Measurements from ENCODE around the gene PLIN1.
A peak's percentile ranks its signal among the peaks of the same experiment; 100 is the strongest.

PLIN1 gene

GRCh38 chr15:89671687-89672086 lies 7.5 kb downstream of the PLIN1 start:
- DNase-seq (ENCODE audit: low spot score): no peak

DNA sequence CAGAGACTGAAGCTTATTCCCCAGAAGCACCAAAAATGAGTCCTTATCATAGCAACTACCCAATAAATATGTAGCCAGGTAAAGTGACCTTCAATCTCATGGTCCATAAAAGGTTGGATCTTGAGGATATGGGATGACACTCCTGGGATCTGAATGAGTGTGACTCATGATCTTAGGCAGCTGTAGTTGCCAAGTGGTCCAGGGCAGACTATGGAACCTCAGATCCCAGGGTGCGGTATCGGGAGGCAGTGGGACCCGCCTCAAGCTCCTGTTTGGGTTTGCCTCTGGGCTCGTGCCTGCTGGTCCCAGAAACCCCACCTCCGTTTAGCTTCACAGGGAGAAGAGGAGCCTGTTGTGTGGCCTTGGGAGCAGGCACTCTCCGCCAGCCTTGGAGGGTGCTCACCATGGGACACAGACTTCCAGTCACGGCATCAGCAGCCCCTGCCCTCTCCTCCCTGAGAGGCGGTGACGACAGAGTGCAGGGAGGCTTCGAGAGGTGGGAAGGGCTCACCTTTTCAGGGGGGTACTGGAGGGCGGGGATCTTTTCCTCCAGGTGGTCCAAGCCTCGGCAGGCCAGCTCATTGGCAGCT lies 8.1 kb downstream of the PLIN1 start:
- no peak for DNase-seq (ENCODE audit: low spot score)

- DNase-seq (ENCODE audit: low spot score): no peak
These were observed 9.2 kb downstream of the PLIN1 start for GRCh38 chr15:89669941-89670340.

DNA sequence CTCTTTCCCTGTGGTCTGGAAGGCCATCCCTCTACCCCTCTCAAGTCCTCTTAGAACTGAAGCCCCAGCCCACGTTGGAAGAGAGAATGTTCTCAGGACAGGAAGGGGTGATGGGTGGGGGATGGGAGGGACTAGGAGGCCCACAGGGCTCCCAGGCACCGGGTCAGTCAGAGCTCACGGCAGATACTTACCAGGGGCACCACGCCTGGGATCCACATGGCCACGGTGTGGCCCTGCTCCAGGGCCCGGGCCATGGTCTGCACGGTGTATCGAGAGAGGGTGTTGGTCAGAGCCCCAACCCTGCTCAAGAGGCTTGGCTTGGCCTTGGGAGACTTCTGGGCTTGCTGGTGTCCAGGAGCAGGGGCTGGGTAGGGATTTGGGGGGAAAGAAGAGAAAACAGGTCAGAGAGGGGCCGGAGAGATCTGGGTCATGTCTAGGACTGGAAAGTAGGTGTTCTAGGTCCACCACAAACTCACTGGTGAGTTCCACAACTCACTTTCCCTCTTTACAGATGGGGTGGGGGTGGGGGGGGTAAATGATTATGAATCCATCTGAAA lies 9.8 kb downstream of the PLIN1 start:
- no peak for DNase-seq (ENCODE audit: low spot score)

DNA sequence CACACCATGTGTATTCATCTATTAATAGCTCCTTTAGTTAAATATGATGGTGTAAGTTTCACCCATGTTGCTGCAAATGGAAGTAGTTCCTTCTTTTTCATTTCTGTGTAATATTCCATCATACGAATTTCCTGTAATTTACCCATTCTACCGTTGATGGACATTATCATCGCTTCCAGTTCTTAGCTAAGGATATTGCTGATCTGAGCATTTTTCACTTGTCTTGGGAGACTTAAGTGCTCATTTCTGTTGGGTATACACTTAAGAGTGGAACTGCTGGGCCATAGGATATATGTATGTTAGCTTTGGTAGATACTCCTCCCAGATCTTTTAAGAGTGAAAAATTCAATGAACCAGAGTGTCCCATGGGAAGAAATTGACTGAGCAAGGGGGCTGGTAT lies 11.0 kb downstream of the PLIN1 start:
- DNase-seq (ENCODE audit: low spot score): no peak

DNA sequence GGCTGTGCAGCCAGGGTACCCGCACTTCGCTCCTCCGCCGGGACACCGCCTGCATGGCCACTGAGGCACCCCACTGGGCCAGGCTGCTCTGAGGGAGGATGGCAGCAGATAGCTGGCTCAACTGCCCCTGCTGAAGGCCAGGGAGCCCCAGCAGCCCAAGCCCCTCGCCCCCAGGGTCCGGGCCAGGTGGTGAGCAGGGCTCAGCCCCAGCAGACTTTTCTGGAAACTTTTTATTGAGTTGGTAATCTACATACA lies 11.5 kb downstream of the PLIN1 start:
- no peak for DNase-seq (ENCODE audit: low spot score)

DNA sequence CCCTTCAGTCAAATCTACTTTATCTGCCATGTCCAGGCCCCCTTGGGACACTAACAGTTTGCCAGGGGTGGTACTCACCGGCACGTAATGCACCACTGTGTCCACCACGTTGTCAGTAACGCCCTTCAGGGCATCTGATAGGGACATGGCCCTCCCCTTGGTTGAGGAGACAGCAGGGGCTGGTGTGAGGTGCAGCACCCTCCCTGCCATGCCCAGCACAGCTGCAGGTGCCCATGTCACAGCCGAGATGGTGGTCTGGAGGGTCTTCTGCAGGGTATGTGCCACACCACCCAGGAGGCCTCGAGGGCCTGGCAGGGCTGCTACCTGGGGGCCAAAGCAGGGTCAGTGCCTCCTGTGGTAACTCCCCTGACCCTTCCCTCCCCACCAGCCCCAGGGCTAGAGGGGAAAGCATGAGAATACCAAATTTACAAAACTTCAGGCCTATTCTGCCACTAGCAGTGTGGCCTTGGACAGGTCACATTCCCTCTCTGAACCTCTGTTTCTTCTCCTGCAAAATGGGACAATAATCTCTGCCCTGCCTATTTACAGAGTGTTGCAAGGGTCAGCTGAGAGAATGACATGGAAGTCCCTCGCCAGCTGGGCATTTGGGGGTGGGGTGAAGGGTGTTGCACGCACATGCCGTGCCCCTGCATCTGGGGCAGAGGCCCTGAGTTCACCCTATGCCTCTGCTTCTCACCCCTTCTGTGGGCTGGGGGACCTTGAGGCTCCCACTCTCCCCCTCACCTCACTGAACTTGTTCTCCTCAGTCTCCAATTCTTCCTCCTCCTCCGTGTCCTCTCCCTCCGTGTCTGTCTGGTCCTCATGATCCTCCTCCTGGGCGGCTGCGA lies 12.1 kb downstream of the PLIN1 start:
- no peak for DNase-seq (ENCODE audit: low spot score)

DNA sequence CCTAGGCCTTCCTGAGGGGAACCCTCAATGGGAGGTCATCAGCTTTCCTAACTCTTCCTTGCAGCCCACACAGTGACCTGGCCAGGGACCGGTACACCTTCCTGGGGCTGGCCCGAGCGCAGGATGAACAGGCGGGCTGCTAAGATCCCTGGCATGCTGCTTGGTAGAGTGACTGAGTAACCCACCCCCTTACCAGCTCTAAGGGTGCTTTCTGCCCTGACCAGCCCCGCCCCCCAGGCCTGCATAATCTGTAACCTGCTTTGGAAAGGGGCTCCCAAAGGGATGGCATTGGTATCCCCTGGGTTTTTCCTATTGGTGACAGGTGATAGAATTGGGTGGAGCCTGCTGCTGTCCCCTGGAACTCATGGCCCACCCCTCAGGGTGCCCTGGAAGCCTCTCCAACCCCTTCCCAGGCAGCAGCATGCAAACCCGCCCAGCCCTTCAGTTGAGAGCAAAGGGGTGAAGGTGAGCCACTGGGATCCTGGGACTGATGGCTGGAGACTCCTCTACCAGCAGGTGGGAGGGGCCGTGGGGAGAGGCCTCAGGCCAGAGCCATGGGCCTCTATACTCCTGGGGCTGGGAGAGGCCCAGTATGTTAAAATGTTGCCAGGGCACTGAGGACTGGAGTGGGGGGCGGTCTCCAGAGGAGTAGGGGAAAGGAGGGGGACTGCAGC lies 12.8 kb downstream of the PLIN1 start:
- no peak for DNase-seq (ENCODE audit: low spot score)

GRCh38 chr15:89665449-89666181 lies 13.6 kb downstream of the PLIN1 start:
- no peak for DNase-seq (ENCODE audit: low spot score)

DNA sequence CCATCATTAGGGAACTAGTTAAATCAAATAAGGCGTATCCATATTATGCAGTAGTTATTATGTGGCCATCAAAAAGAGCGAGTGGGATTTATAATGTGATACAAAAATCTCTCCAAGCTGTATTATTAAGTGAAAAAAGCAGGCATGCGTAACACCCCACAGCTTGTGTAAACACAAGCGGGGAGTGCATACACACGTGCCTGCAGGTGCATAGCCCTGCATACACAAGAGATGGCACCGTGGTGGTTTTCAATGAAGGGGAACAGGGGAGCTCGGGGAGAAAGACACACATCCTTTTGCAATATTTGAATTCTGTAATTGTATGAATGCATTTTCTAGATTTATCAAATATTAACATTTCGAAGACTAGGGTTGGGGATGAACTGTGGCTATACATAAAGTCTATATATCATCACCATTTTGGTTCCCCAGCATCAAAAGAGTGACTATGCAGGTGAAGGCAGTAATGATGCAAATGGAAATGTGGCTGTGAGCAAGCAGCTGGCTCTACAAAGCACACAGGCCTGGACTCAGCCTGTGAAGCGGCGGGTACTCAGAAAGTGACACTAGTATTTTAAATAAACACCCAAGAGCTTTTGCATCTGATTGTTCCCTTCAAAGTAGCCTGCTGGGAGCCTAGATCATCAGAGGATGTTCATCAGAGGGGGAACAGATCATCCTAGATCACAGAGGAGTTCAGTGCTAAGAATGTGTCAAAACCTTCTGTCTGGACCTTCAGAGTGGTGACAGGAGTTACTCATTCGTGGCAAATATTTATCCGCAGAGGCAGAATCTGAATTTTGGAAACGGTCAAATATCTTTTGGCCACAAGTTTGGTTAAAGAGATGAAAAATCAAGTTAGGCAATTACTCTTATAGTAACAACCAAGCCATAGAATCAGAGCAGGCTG lies 14.5 kb downstream of the PLIN1 start:
- no peak for DNase-seq (ENCODE audit: low spot score)

- peak; percentile 12 for DNase-seq (ENCODE audit: low spot score)
These were observed 16.1 kb downstream of the PLIN1 start for GRCh38 chr15:89662893-89663626.

- DNase-seq (ENCODE audit: low spot score): no peak
These were observed 18.6 kb downstream of the PLIN1 start for GRCh38 chr15:89660556-89660955.

DNA sequence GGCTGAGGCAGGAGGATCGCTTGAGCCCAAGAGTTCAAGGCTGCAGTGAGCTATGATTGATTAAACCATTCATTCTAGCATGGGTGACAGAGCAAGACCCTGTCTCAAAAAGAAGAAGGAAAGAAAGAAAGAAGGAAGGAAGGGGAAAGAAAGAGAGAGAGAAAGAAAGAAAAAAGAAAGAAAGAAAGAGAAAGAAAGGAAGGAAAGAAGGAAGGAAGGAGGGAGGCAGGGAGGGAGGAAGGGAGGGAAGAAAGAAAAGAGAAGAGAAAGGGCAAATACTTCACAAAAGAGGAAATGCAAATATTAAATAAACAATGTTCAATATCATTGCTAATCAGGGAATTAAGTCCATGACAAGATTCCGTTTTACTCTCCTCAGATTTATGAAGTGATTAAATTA lies 19.9 kb downstream of the PLIN1 start:
- DNase-seq (ENCODE audit: low spot score): no peak

DNA sequence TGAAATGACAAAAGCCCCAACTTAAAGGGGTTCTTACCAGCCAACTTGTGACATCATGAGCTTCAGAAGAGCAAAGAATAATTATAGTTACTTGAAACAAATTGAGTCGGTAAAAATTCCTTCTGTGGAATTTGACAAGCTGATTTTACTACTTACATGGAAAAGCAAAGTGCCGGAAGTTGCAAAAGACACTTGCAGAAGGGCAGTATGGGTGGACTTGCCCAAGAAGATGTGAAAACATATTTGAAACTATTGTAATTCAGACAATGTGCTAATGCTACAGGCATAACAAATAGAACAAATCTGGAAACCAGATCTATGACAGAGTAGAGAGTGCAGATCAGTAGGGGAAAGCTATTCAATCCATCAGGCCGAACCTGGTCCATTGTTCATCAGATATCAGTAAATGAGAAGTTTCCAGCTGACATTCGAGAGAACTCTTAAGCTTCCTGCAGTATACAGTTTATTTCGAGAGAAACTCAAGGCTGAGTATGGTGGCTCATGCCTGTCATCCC lies 21.4 kb downstream of the PLIN1 start:
- DNase-seq (ENCODE audit: low spot score): no peak

GRCh38 chr15:89656116-89656815 lies 22.9 kb downstream of the PLIN1 start:
- DNase-seq (ENCODE audit: low spot score): no peak

- peak; percentile 92 for DNase-seq (ENCODE audit: low spot score)
These were observed 24.0 kb downstream of the PLIN1 start, which contains the start of gene KIF7 for GRCh38 chr15:89654847-89655805. KIF7 (minus strand) TSS chr15:89655467; CDS start chr15:89652930, 2,537 bp downstream.

DNA sequence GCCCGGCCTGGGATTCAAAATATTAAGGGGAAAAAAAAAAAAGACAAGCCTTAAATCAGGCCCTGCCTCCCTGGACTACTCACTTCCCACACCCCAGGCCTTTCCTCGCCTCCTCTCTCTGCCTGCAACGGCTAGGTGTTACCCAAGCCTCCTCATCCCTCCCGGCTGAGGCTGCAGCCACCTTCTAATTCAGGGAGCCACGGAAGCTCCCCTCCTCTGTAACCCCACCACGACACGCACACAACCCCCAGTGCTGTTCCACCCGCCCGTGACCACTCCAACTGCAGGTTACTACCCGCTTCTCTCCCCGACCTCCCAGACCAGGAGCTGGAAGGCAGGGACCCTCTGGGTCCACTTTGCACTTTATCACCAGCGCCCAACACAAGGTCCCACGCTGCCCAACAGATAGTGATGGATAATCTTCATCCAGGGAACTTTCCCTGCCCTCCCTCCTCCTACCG lies 24.8 kb downstream of the PLIN1 start:
- DNase-seq (ENCODE audit: low spot score): peak; percentile 65

GRCh38 chr15:89653578-89653977 lies 25.6 kb downstream of the PLIN1 start:
- no peak for DNase-seq (ENCODE audit: low spot score)
